ENCODE measurements around the gene TANK.
A peak's percentile ranks its signal among the peaks of the same experiment; 100 is the strongest.

TANK gene

GRCh38 chr2:161159456-161160225 lies 587 bp upstream of the TANK start:
- TF ChIP-seq CSDC2 (CRISPR knock-in tag; IDR thresholded peaks at IDR 0.05) (no peak), ZNF70 (CRISPR knock-in tag; IDR thresholded peaks at IDR 0.05) (no peak), TSHZ2 (CRISPR knock-in tag; IDR thresholded peaks at IDR 0.05) (no peak), ESRRG (CRISPR knock-in tag; IDR thresholded peaks at IDR 0.05) (no peak), ZFP3 (CRISPR knock-in tag; IDR thresholded peaks at IDR 0.05) (no peak), RARB (CRISPR knock-in tag; IDR thresholded peaks at IDR 0.05) (no peak), TOX (CRISPR knock-in tag; IDR thresholded peaks at IDR 0.05; ENCODE audit: borderline replicate concordance) (no peak), ARNTL (CRISPR knock-in tag; IDR thresholded peaks at IDR 0.05; ENCODE audit: borderline replicate concordance, low read depth) (no peak)
- no peak for ATAC-seq

GRCh38 chr2:161161074-161161706 lies 962 bp downstream of the TANK start:
- peak; percentile 14 for ATAC-seq
- TF ChIP-seq ZNF8 (CRISPR knock-in tag; IDR thresholded peaks at IDR 0.05) (no peak), CSRNP3 (CRISPR knock-in tag; IDR thresholded peaks at IDR 0.05) (no peak), ZC3H10 (CRISPR knock-in tag; IDR thresholded peaks at IDR 0.05) (no peak), ISL1 (CRISPR knock-in tag; IDR thresholded peaks at IDR 0.05) (no peak), TSHZ2 (CRISPR knock-in tag; IDR thresholded peaks at IDR 0.05) (no peak), ZNF565 (CRISPR knock-in tag; conservative IDR thresholded peaks at IDR 0.05; ENCODE audit: low read depth) (no peak), POU6F1 (CRISPR knock-in tag; IDR thresholded peaks at IDR 0.05; ENCODE audit: borderline replicate concordance, low read depth) (no peak), TCF4 (CRISPR knock-in tag; IDR thresholded peaks at IDR 0.05; ENCODE audit: borderline replicate concordance) (no peak), GLIS3 (CRISPR knock-in tag; IDR thresholded peaks at IDR 0.05) (no peak), ZFP3 (CRISPR knock-in tag; IDR thresholded peaks at IDR 0.05) (no peak), ZFP30 (CRISPR knock-in tag; IDR thresholded peaks at IDR 0.05) (no peak), PPARA (CRISPR knock-in tag; IDR thresholded peaks at IDR 0.05; ENCODE audit: borderline replicate concordance) (no peak), RARB (CRISPR knock-in tag; IDR thresholded peaks at IDR 0.05) (no peak), CSDC2 (CRISPR knock-in tag; IDR thresholded peaks at IDR 0.05) (no peak), ARNTL (CRISPR knock-in tag; IDR thresholded peaks at IDR 0.05; ENCODE audit: borderline replicate concordance, low read depth) (no peak), ESRRG (CRISPR knock-in tag; IDR thresholded peaks at IDR 0.05) (no peak)

GRCh38 chr2:161163440-161163839 lies 3.2 kb downstream of the TANK start:
- ATAC-seq: no peak
- TF ChIP-seq GLIS3 (CRISPR knock-in tag; IDR thresholded peaks at IDR 0.05) (no peak), SNAI2 (CRISPR knock-in tag; IDR thresholded peaks at IDR 0.05) (no peak), ZNF70 (CRISPR knock-in tag; IDR thresholded peaks at IDR 0.05) (no peak), CSRNP3 (CRISPR knock-in tag; IDR thresholded peaks at IDR 0.05) (no peak), PPARA (CRISPR knock-in tag; IDR thresholded peaks at IDR 0.05; ENCODE audit: borderline replicate concordance) (no peak), ZFP30 (CRISPR knock-in tag; IDR thresholded peaks at IDR 0.05) (no peak), CSDC2 (CRISPR knock-in tag; IDR thresholded peaks at IDR 0.05) (no peak), ZNF565 (CRISPR knock-in tag; conservative IDR thresholded peaks at IDR 0.05; ENCODE audit: low read depth) (no peak), ARNTL (CRISPR knock-in tag; IDR thresholded peaks at IDR 0.05; ENCODE audit: borderline replicate concordance, low read depth) (no peak), ISL1 (CRISPR knock-in tag; IDR thresholded peaks at IDR 0.05) (no peak), TCF4 (CRISPR knock-in tag; IDR thresholded peaks at IDR 0.05; ENCODE audit: borderline replicate concordance) (no peak)
